Stimulated activated CD4-positive, alpha-beta T cell treated with anti-CD3 and anti-CD28 coated beads, Interleukin-2, amount 100 ng/mL, for 4 hours (primary cell): ENCODE measurements around the gene CORO1A.
"Not testable (repeated sequence)": the region's sequence is repeated elsewhere in the genome, so short reads cannot be mapped to it uniquely, and the experiment has no call there.

Experiments
- DNase-seq: peaks from one replicate; pipeline ENCODE4 v3.0.0-alpha.2; 2020; ENCODE audit warnings: low read depth

The CORO1A gene

DNA sequence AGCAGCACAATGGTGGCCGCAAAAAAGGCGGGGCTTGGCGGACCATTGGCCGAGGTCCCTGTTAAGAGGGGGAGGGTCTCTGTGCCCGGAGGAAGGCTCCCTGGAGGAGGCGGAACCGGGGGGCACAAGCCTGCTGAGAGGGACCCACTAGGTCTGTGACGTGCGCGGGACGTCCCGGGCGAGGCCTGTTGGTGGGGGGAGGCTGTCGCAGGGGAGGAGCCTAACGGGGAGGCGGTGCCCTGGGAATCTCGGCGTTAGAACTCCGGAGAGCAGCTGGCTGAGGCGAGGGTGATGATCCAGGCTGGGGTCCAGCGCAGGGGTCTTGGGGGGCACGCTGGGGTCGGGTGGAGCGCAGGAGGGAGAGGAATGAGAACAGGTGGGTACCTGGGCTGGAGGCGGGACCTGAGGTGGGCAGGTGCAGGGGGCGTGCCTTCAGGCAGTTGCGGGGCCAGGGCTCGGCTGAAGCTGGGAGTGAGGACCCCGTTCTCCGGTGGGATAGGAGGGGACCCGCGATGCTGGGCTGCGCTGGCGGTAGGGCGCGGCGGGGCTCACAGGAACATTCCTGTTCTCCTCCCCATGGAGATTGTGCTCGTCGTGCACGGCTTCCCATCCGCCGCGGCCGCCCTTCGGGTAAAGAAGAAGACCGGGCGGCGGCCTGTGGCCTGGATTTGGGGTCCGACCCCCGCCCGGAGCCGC lies 22.3 kb downstream of the CORO1A start:
- DNase-seq = not testable (repeated sequence)

DNA sequence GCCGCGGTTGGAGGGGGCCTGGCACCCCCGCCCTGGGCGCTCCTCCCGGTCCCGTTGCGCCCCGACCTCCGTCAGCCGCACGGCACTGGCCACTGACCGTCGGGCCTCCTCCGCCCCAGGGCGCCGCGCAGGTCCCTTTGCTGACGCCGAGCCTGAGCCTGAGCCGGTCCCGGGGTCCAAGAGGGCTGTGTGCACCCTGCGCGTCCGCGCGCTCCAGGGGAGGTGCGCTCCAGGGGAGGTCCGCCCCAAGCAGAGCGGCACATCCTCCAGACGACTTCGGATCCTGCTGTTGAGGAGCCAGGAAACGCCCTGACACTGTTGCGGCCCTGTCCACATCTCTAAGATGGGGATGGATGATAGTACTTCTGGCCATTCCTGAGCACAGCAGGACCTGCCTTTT lies 22.9 kb downstream of the CORO1A start:
- DNase-seq = not testable (repeated sequence)

DNA sequence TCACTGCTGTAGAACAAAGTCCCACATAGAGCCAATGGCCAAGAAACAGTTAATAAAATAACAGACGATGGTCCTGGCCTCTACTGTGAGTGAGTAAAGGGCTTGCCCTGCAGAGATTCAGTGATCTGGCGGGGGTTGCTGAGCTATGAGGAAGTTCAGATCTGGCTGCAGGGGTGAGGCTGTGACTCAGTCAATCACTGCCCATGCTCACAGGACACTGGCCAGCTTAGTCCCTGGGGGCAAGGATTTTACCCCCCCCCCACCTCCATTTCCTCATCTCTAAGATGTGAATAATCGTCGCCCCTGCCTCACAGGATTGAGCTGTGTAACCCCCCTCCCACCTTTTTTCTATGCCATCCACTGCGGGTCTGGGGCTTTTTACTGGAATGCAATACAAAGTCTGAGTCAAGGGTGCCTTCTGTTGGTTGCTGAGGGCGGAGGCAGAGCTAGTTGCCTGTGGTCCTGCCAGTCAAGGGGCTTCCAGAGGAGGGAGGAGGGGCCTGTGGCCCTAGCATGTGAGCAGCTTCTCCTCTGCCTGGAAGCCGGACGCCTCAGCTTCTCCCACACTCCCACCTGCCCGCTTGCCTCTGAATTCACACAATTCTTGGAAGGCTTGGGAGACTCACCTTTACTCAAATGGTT lies 23.8 kb downstream of the CORO1A start:
- not testable (repeated sequence) for DNase-seq

DNA sequence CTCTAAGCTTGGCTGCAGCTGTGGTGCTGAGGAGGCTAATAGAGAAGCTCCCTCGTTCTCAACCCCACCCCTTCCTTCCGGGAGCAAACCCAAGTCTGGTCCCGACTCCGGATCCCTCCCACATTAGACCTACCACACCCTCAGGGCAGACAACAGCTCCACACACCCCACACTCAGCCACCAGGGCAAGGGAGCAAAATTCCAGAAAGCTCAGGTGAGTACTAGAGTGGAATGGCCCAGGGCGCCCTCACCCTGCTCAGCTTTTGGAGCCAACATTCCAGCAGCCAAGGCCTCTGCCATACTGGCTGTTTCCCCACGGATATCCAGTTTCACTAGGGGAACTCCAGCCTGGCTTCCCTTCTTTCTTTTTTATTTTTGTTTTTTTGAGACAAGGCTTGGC lies 25.6 kb downstream of the CORO1A start:
- not testable (repeated sequence) for DNase-seq

DNA sequence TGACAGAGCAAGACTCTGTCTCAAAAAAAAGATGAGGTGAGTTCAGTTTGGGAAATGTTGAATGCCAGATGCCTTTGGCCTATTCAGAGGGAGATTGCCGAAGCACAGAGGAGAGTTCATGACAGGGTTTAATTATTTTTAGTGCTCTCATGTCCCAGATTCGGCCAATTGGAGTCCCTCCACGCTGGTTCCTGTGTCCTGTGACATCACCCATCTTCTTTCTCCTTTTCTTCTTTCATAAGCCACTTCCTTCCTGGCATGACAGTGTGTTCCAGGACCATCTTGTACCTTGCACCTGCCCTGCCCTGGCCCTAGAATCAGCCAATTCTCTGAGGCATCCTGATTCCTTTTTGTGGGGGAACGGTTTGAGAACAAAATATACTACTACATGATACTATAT lies 28.0 kb downstream of the CORO1A start:
- not testable (repeated sequence) for DNase-seq

DNA sequence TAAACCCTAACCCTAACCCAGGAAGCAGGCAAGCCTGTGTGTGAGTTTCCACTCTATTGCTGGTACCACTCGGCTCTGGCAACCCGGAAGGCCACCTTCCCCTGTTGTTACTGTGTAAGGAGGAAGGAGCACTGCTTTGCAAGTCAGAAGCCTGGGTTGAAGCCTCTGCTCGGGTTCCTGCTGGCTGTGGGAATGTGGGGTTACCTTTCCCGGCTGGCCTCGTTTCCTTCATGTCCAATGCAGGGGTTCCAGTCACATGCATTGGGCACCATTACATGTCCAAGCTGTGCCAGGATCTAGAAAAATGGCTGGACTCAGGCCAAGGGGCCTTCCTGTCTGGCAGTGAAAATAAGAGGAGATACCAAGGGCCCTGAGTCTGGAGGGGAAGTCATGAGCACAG lies 33.7 kb downstream of the CORO1A start:
- not testable (repeated sequence) for DNase-seq
